Skeletal muscle tissue (tissue), 4 donors: Measurements from ENCODE around the gene SPTLC2. TPM values are rescaled to one million over a fixed set of nuclear protein-coding genes. Genes with fewer than 3 reads are reported as not detected.

ENCODE experiments used
- H3K27ac ChIP-seq: one replicate; pipeline ENCODE4 v1.7.0; 2013; ENCODE audit warnings: mild to moderate bottlenecking, low read depth, low read length, inconsistent platforms
- H3K27me3 ChIP-seq, 3 donors: one replicate each; pipeline ENCODE4 v1.7.0; 2013; ENCODE audit warnings: low read length in 3 of 3; ENCODE audit not compliant: control insufficient read depth in 3 of 3, insufficient read depth in 3 of 3
- H3K36me3 ChIP-seq, 3 donors: one replicate each; pipeline ENCODE4 v1.7.0; 2013; ENCODE audit warnings: low read length in 3 of 3; ENCODE audit not compliant: control insufficient read depth in 3 of 3, insufficient read depth in 3 of 3
- H3K4me1 ChIP-seq, 3 donors: one replicate each; pipeline ENCODE4 v1.7.0; 2013; ENCODE audit warnings: low read length in 3 of 3, mild to moderate bottlenecking in 3 of 3; ENCODE audit not compliant: control insufficient read depth in 3 of 3, insufficient read depth in 3 of 3
- H3K4me3 ChIP-seq, 3 donors: one replicate each; pipeline ENCODE4 v1.7.0; 2013; ENCODE audit warnings: low read length in 3 of 3
- H3K9ac ChIP-seq, 3 donors: one replicate each; pipeline ENCODE4 v1.7.0; 2013; ENCODE audit warnings: low read length in 3 of 3, mild to moderate bottlenecking in 3 of 3, moderate library complexity in 2 of 3, low read depth in 1 of 3
- H3K9me3 ChIP-seq, 3 donors: one replicate each; pipeline ENCODE4 v1.7.0; 2013; ENCODE audit warnings: low read length in 3 of 3; ENCODE audit not compliant: control insufficient read depth in 3 of 3
- total RNA-seq: library from RNA; depleted of rRNA; stranded (reverse); fragments of >200 nt; gene quantifications from one replicate; pipeline ENCODE4 v1.2.3, GENCODE V29; 2014
- donor health status: Osteomylitis.

The SPTLC2 gene
- total RNA-seq, 1 donor from 2014 or later: 20.4 TPM

DNA sequence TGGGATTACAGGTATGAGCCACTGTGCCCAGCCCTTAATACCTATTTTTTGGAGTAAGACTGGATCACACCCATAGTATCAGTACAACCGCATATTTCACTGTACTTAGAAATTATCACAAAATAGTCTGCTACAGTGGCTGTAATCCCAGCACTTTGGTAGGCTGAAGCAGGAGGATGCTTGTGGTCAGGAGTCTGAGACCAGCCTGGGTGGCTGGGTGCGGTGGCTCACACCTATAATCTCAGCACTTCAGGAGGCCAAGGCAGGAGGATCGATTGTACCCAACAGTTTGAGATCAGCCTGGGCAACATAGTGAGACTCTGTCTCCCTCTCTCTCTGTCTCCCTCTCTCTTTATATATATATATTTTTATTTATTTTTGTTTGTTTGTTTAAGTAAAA is 5.9 kb downstream of the SPTLC2 start:
- Histone ChIP-seq H3K27me3 (no peaks in the 10 kb centered on the region), H3K36me3 (no peaks in the 10 kb centered on the region), H3K27ac (no peak overlapping the region), H3K9me3 (no peaks in the 10 kb centered on the region), H3K4me1 (peaks cover 5 to 11% (median 5%) of the 10 kb centered on the region in 3 donors), H3K4me3 (no peak overlapping the region), H3K9ac (no peak overlapping the region)

DNA sequence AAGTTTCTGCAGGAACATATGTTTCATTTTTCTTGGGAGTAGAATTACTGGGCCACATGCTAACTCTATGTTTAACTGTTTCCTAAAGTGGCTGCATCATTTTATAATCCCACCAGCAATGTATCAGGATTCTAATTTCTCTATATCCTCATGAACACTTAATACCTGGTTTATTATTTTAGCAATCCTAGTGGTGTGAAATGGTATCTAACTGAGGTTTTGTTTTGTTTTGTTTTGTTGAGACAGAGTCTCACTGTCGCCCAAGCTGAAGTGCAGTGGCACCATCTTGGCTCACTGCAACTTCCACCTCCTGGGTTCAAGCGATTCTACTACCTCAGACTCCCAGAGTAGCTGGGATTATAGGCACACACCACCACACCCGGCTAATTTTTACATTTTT is 6.5 kb downstream of the SPTLC2 start:
- Histone ChIP-seq H3K36me3 (no peaks in the 10 kb centered on the region), H3K27me3 (no peaks in the 10 kb centered on the region), H3K4me3 (no peak overlapping the region), H3K9ac (no peak overlapping the region), H3K27ac (no peak overlapping the region), H3K9me3 (no peaks in the 10 kb centered on the region), H3K4me1 (peaks cover 0 to 5% (median 0%) of the 10 kb centered on the region in 3 donors)

DNA sequence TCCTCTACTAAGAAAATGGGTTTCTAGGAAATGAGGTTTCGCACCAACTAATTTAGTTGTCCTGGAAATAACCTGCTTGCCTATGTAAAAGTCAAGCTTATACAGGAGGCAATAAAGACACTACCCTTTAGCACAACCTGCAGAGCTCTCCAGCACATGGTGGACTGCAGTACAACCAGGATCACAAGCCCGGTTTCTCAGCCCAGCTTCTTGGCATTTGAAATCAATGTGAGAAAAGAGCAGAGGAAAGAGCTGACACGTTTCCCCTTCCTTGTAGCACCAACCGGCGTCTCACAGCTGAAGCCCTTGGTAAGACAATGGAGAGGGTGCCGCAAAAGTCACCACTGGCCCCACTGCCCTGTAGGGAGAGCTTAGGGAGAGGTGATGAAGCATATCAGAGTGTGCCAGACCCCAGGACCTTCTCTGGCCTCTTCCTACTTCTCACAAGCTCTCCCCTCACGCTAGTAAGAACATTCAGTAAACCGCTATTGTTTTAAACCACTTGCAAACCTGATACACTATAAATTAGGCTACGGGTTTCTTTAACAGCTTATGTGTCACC is 8.6 kb downstream of the SPTLC2 start:
- Histone ChIP-seq H3K9me3 (no peaks in the 10 kb centered on the region), H3K27me3 (no peaks in the 10 kb centered on the region), H3K36me3 (no peaks in the 10 kb centered on the region), H3K9ac (no peak overlapping the region), H3K27ac (no peak overlapping the region), H3K4me3 (no peak overlapping the region), H3K4me1 (peaks cover 0 to 4% (median 0%) of the 10 kb centered on the region in 3 donors)

DNA sequence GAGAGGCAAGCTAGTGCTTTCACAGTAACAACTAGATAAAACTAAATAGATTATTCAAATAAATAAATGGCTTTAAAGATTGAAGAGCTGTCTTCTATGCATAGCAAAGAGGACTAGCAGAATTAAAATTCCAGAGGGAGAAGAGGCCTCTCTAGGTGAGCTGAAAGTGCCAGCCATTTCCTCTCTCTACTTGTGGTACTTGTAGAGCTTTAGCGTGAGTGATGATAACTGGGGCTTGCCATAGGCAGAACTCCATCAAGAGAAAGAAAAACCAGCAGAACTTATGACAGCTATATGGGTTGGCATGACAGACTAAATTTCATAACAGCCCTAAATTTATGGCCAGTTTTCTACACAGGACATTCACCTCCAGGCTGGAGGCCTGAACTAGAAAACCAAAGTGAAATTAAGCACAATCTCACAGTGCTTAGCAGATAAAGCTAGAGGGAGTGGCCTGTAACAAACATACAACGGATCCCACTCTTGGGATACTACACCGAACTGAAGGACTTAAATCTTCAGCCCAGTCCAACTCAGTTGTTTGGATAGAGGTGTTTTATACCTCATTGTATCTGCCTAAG is 11.0 kb downstream of the SPTLC2 start:
- Histone ChIP-seq H3K9me3 (no peaks in the 10 kb centered on the region), H3K36me3 (no peaks in the 10 kb centered on the region), H3K27ac (no peak overlapping the region), H3K9ac (no peak overlapping the region), H3K4me1 (peaks cover 0 to 7% (median 0%) of the 10 kb centered on the region in 3 donors), H3K4me3 (no peak overlapping the region), H3K27me3 (no peaks in the 10 kb centered on the region)

DNA sequence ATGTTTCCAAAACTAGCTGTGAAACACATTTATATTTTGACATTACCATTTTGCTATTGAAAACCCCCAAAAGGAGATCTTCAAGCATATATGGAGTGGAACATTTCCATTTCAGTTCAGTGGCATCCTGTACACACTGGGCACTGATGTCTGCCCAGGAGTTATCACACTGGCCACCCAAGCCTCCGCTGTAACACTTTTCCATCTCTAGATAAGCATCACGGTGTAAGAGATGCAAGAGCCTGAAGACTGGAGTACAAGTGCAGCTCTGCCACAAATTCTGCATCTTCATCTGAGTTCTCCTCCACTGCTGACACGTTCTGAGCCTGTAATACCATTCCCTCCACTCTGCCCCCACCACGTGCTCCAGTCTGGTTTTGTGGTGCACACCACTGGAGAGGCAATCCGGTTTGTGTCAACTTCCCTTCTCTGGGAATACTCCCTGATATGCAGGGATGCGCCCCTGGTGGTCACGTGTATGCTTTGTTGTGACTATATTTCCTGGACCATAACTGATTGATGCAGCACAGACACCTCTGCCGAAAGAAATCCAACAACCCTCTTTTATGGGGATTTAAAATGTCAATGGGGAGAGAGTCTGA is 12.7 kb downstream of the SPTLC2 start:
- H3K36me3 ChIP-seq: no peaks in the 10 kb centered on the region
- no peaks in the 10 kb centered on the region for H3K9me3 ChIP-seq
- no peaks in the 10 kb centered on the region for H3K27me3 ChIP-seq
- no peak overlapping the region for H3K4me3 ChIP-seq
- peaks cover 0 to 7% (median 0%) of the 10 kb centered on the region in 3 donors for H3K4me1 ChIP-seq
- H3K9ac ChIP-seq: no peak overlapping the region
- H3K27ac ChIP-seq: no peak overlapping the region

DNA sequence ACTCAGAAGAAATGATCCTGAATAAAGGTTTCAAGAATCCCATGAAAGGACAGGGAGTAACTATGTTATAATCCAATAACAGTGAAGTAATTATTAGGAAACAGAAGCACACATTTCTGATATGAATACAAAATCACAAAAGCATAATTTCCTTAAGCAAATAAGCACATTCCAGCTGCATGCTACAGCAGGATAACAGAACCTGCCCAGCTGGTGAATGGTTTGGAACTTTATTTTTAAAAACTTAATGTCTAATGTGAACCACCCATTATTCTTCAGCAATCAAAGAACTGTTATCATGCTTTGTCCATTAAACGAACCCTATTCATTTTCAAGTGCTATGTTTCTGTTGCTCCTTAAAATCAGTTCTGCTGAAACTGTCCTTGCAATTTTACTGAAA is 13.4 kb downstream of the SPTLC2 start:
- peaks cover 0 to 6% (median 0%) of the 10 kb centered on the region in 3 donors for H3K4me1 ChIP-seq
- H3K9ac ChIP-seq: no peak overlapping the region
- no peaks in the 10 kb centered on the region for H3K27me3 ChIP-seq
- no peak overlapping the region for H3K27ac ChIP-seq
- H3K9me3 ChIP-seq: no peaks in the 10 kb centered on the region
- H3K36me3 ChIP-seq: no peaks in the 10 kb centered on the region
- H3K4me3 ChIP-seq: no peak overlapping the region

DNA sequence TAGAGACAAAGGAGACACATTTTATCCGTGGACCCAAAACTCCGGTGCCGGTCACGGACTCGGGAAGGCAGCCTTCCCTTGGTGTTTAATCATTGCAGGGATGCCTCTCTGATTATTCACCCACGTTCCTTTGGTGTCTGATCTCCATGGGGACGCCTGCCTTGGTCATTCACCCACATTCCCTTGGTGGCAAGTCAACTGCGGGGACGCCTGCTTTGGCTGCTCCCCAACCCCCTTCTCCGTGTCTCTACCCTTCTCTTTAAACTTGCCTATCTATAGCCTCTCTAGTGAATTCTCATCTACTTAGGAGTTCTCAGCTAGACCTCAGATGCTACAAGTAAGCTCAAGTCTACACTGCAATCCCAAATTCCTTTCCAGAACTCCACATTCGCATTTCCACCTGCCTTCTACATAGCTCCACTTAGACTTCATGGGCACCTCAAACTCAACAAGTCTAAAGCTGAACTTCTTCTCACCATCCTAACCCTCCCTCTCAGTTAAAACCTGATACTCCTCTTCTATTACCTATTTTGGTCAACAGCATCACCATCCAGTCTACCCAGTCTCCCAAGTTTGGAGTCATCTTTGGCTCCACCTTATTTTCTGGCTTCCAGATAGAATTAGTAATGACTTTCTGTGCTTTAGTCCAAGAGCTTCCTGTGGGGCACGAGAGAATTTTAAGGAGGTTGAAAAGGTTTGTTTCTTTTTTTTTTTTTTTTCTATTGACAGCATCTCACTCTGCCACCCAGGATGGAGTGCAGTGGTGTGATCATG is 14.4 kb downstream of the SPTLC2 start:
- H3K4me1 ChIP-seq: peaks cover 0 to 6% (median 0%) of the 10 kb centered on the region in 3 donors
- no peaks in the 10 kb centered on the region for H3K9me3 ChIP-seq
- no peaks in the 10 kb centered on the region for H3K27me3 ChIP-seq
- no peak overlapping the region for H3K27ac ChIP-seq
- no peak overlapping the region for H3K9ac ChIP-seq
- no peaks in the 10 kb centered on the region for H3K36me3 ChIP-seq
- no peak overlapping the region for H3K4me3 ChIP-seq

DNA sequence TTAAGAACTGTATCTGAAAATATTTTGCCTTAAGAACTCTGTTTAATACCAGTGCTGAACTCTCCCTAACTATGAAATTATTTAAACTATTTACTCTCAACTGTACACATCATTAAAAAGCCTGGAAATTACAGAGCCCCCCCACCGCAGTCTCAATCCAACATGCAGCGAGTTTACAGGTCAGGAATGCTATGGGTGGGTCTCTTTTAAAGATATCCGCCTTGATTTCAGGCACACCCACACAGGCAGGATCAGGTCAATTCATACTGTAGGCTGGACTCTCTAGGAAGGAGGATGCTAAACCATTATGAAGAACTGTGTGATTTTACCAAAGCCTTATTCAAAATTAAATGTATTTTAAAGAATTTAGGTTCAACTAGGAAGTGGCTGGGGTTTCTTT is 16.5 kb downstream of the SPTLC2 start:
- H3K9me3 ChIP-seq: no peaks in the 10 kb centered on the region
- no peaks in the 10 kb centered on the region for H3K27me3 ChIP-seq
- H3K27ac ChIP-seq: no peak overlapping the region
- peaks cover 0 to 6% (median 0%) of the 10 kb centered on the region in 3 donors for H3K4me1 ChIP-seq
- no peak overlapping the region for H3K4me3 ChIP-seq
- peaks cover 4 to 11% (median 9%) of the 10 kb centered on the region in 3 donors for H3K36me3 ChIP-seq
- H3K9ac ChIP-seq: no peak overlapping the region

DNA sequence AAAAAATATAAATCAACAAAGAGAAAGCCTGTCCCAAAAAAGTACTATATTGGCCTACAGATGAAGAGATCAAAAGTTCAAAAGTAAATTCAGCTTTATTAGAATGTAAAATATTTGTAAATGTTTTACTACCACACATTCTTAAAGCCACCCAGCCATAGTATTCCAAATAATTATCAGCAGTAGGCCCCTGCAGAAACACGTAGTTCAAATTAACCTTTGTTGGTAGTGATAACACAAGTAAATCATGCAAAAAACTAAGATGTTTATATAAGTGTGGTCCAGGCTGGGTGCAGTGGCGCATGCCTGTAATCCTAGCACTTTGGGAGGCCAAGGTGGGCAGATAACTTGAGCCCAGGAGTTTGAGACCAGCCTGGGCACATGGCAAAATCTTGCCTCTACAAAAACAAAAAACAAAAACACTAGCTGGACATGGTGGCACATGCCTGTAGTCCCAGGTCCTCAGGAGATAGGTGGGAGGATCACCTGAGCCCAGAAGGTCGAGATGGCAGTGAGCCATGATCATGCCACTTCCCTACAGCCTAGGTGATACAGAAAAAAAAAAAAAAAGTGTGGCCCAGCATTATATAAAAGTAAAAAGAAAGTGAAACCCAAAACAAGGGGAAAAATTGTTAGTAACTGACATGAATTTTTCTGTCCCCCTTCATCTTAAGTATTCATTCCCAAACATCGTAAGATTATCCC is 17.9 kb downstream of the SPTLC2 start:
- H3K27ac ChIP-seq: no peak overlapping the region

More for the DNA sequence above, 17.9 kb downstream of the SPTLC2 start:
- Histone ChIP-seq H3K4me3 (no peak overlapping the region), H3K4me1 (peaks cover 0 to 6% (median 0%) of the 10 kb centered on the region in 3 donors), H3K27me3 (no peaks in the 10 kb centered on the region), H3K9me3 (no peaks in the 10 kb centered on the region), H3K36me3 (peaks cover 5 to 11% (median 9%) of the 10 kb centered on the region in 3 donors), H3K9ac (no peak overlapping the region)
